ENCODE data around the gene TTLL13.
"Not testable (repeated sequence)": the region's sequence is repeated elsewhere in the genome, so short reads cannot be mapped to it uniquely, and the experiment has no call there.

Gene TTLL13

GRCh38 chr15:90293040-90293810, 43.9 kb downstream of the TTLL13 start:
- DNase-seq (ENCODE audit: low spot score) = peak; percentile 36
- TF ChIP-seq CTCF (IDR thresholded peaks at IDR 0.05; ENCODE audit: extremely low read depth, missing control alignments) = peak; percentile 74

- no peak for TF ChIP-seq CTCF (IDR thresholded peaks at IDR 0.05; ENCODE audit: extremely low read depth, missing control alignments)
- no peak for DNase-seq (ENCODE audit: low spot score)
These were observed 44.8 kb downstream of the TTLL13 start for GRCh38 chr15:90294159-90294558.

GRCh38 chr15:90294601-90295269, 45.4 kb downstream of the TTLL13 start:
- DNase-seq (ENCODE audit: low spot score) = no peak
- no peak for TF ChIP-seq CTCF (IDR thresholded peaks at IDR 0.05; ENCODE audit: extremely low read depth, missing control alignments)

- no peak for DNase-seq (ENCODE audit: low spot score)
These were observed 45.9 kb downstream of the TTLL13 start for GRCh38 chr15:90295270-90295648.

GRCh38 chr15:90296316-90296884, 47.0 kb downstream of the TTLL13 start:
- DNase-seq (ENCODE audit: low spot score) = not testable (repeated sequence)

More at GRCh38 chr15:90295270-90295648, 45.9 kb downstream of the TTLL13 start:
- no peak for TF ChIP-seq CTCF (IDR thresholded peaks at IDR 0.05; ENCODE audit: extremely low read depth, missing control alignments)

GRCh38 chr15:90297021-90297420, 47.7 kb downstream of the TTLL13 start:
- DNase-seq (ENCODE audit: low spot score) = no peak
- TF ChIP-seq CTCF (IDR thresholded peaks at IDR 0.05; ENCODE audit: extremely low read depth, missing control alignments) = no peak

GRCh38 chr15:90300541-90300940, 51.2 kb downstream of the TTLL13 start:
- DNase-seq (ENCODE audit: low spot score) = no peak
- no peak for TF ChIP-seq CTCF (IDR thresholded peaks at IDR 0.05; ENCODE audit: extremely low read depth, missing control alignments)

All from GM20000 (cell line).